ENCODE data around the gene SYT11.

SYT11 gene

GRCh38 chr1:155835548-155835947, 23.8 kb upstream of the SYT11 start:
- Histone ChIP-seq H3K9ac (ENCODE audit: low read depth in 1 of 2, low read length in 2 of 2) (no peak overlapping the region), H3K27ac (ENCODE audit: low read depth, low read length) (no peak overlapping the region)

GRCh38 chr1:155840386-155840785, 19.0 kb upstream of the SYT11 start:
- Histone ChIP-seq H3K27ac (ENCODE audit: low read depth, low read length) (no peak overlapping the region), H3K27me3 (ENCODE audit: control insufficient read depth in 1 of 2, insufficient read depth in 2 of 2, low read length in 2 of 2) (no peaks in the 10 kb centered on the region), H3K9ac (ENCODE audit: low read depth in 1 of 2, low read length in 2 of 2) (no peak overlapping the region), H3K36me3 (ENCODE audit: control insufficient read depth in 1 of 2, insufficient read depth in 2 of 2, low read length in 2 of 2) (peaks cover 9 to 17% of the 10 kb centered on the region in 2 donors), H3K9me3 (ENCODE audit: control insufficient read depth in 1 of 2, low read length in 2 of 2) (no peaks in the 10 kb centered on the region), H3K4me1 (ENCODE audit: control insufficient read depth in 1 of 2, insufficient read depth in 2 of 2, low read length in 2 of 2) (peaks cover 10 to 16% of the 10 kb centered on the region in 2 donors), H3K4me3 (ENCODE audit: low read depth in 1 of 2, low read length in 2 of 2) (no peak overlapping the region)

More at GRCh38 chr1:155835548-155835947, 23.8 kb upstream of the SYT11 start:
- Histone ChIP-seq H3K4me3 (ENCODE audit: low read depth in 1 of 2, low read length in 2 of 2) (no peak overlapping the region), H3K27me3 (ENCODE audit: control insufficient read depth in 1 of 2, insufficient read depth in 2 of 2, low read length in 2 of 2) (no peaks in the 10 kb centered on the region), H3K36me3 (ENCODE audit: control insufficient read depth in 1 of 2, insufficient read depth in 2 of 2, low read length in 2 of 2) (peaks cover 0 to 3% of the 10 kb centered on the region in 2 donors), H3K9me3 (ENCODE audit: control insufficient read depth in 1 of 2, low read length in 2 of 2) (no peaks in the 10 kb centered on the region), H3K4me1 (ENCODE audit: control insufficient read depth in 1 of 2, insufficient read depth in 2 of 2, low read length in 2 of 2) (peaks cover 6 to 11% of the 10 kb centered on the region in 2 donors)

- Histone ChIP-seq H3K4me1 (ENCODE audit: control insufficient read depth in 1 of 2, insufficient read depth in 2 of 2, low read length in 2 of 2) (peaks cover 7 to 10% of the 10 kb centered on the region in 2 donors), H3K4me3 (ENCODE audit: low read depth in 1 of 2, low read length in 2 of 2) (no peak overlapping the region), H3K9ac (ENCODE audit: low read depth in 1 of 2, low read length in 2 of 2) (no peak overlapping the region), H3K27me3 (ENCODE audit: control insufficient read depth in 1 of 2, insufficient read depth in 2 of 2, low read length in 2 of 2) (no peaks in the 10 kb centered on the region), H3K36me3 (ENCODE audit: control insufficient read depth in 1 of 2, insufficient read depth in 2 of 2, low read length in 2 of 2) (peaks cover 13 to 19% of the 10 kb centered on the region in 2 donors), H3K9me3 (ENCODE audit: control insufficient read depth in 1 of 2, low read length in 2 of 2) (no peaks in the 10 kb centered on the region), H3K27ac (ENCODE audit: low read depth, low read length) (no peak overlapping the region)
These were observed 14.4 kb upstream of the SYT11 start for GRCh38 chr1:155844860-155845421.

- Histone ChIP-seq H3K4me1 (ENCODE audit: control insufficient read depth in 1 of 2, insufficient read depth in 2 of 2, low read length in 2 of 2) (no peaks in the 10 kb centered on the region), H3K27me3 (ENCODE audit: control insufficient read depth in 1 of 2, insufficient read depth in 2 of 2, low read length in 2 of 2) (no peaks in the 10 kb centered on the region), H3K9ac (ENCODE audit: low read depth in 1 of 2, low read length in 2 of 2) (no peak overlapping the region), H3K36me3 (ENCODE audit: control insufficient read depth in 1 of 2, insufficient read depth in 2 of 2, low read length in 2 of 2) (peaks cover 17 to 38% of the 10 kb centered on the region in 2 donors), H3K4me3 (ENCODE audit: low read depth in 1 of 2, low read length in 2 of 2) (no peak overlapping the region), H3K9me3 (ENCODE audit: control insufficient read depth in 1 of 2, low read length in 2 of 2) (no peaks in the 10 kb centered on the region), H3K27ac (ENCODE audit: low read depth, low read length) (no peak overlapping the region)
These were observed 11.4 kb upstream of the SYT11 start for GRCh38 chr1:155847823-155848529.

- Histone ChIP-seq H3K4me1 (ENCODE audit: control insufficient read depth in 1 of 2, insufficient read depth in 2 of 2, low read length in 2 of 2) (no peaks in the 10 kb centered on the region), H3K36me3 (ENCODE audit: control insufficient read depth in 1 of 2, insufficient read depth in 2 of 2, low read length in 2 of 2) (peaks cover 20 to 40% of the 10 kb centered on the region in 2 donors), H3K9me3 (ENCODE audit: control insufficient read depth in 1 of 2, low read length in 2 of 2) (no peaks in the 10 kb centered on the region), H3K4me3 (ENCODE audit: low read depth in 1 of 2, low read length in 2 of 2) (no peak overlapping the region), H3K27me3 (ENCODE audit: control insufficient read depth in 1 of 2, insufficient read depth in 2 of 2, low read length in 2 of 2) (no peaks in the 10 kb centered on the region), H3K27ac (ENCODE audit: low read depth, low read length) (no peak overlapping the region), H3K9ac (ENCODE audit: low read depth in 1 of 2, low read length in 2 of 2) (no peak overlapping the region)
These were observed 9.0 kb upstream of the SYT11 start for GRCh38 chr1:155850345-155850744.

- H3K27me3 ChIP-seq (ENCODE audit: control insufficient read depth in 1 of 2, insufficient read depth in 2 of 2, low read length in 2 of 2): peaks cover 1 to 13% of the 10 kb centered on the region in 2 donors
- peak overlapping the region; percentile 71 for H3K27ac ChIP-seq (ENCODE audit: low read depth, low read length)
- peaks cover 19 to 28% of the 10 kb centered on the region in 2 donors for H3K36me3 ChIP-seq (ENCODE audit: control insufficient read depth in 1 of 2, insufficient read depth in 2 of 2, low read length in 2 of 2)
These were observed 3.0 kb upstream of the SYT11 start for GRCh38 chr1:155856257-155856974.

GRCh38 chr1:155856975-155857930, 2.1 kb upstream of the SYT11 start, which contains the start of gene GON4L:
Gene GON4L (minus strand): TSS chr1:155857214. CDS start chr1:155853780, 3,434 bp downstream.
- H3K36me3 ChIP-seq (ENCODE audit: control insufficient read depth in 1 of 2, insufficient read depth in 2 of 2, low read length in 2 of 2): peaks cover 16 to 20% of the 10 kb centered on the region in 2 donors
- no peaks in the 10 kb centered on the region for H3K9me3 ChIP-seq (ENCODE audit: control insufficient read depth in 1 of 2, low read length in 2 of 2)
- H3K27me3 ChIP-seq (ENCODE audit: control insufficient read depth in 1 of 2, insufficient read depth in 2 of 2, low read length in 2 of 2): peaks cover 3 to 13% of the 10 kb centered on the region in 2 donors
- peak within 1 kb of the TSS; percentile 92 to 97 for H3K4me3 ChIP-seq (ENCODE audit: low read depth in 1 of 2, low read length in 2 of 2)
- H3K9ac ChIP-seq (ENCODE audit: low read depth in 1 of 2, low read length in 2 of 2): peak within 1 kb of the TSS; percentile 81 to 94
- peak within 1 kb of the TSS; percentile 71 for H3K27ac ChIP-seq (ENCODE audit: low read depth, low read length)
- peaks cover 18 to 22% of the 10 kb centered on the region in 2 donors for H3K4me1 ChIP-seq (ENCODE audit: control insufficient read depth in 1 of 2, insufficient read depth in 2 of 2, low read length in 2 of 2)

More at GRCh38 chr1:155856257-155856974, 3.0 kb upstream of the SYT11 start:
- Histone ChIP-seq H3K9me3 (ENCODE audit: control insufficient read depth in 1 of 2, low read length in 2 of 2) (no peaks in the 10 kb centered on the region), H3K4me3 (ENCODE audit: low read depth in 1 of 2, low read length in 2 of 2) (peak overlapping the region; percentile 92 to 97), H3K4me1 (ENCODE audit: control insufficient read depth in 1 of 2, insufficient read depth in 2 of 2, low read length in 2 of 2) (peaks cover 18 to 22% of the 10 kb centered on the region in 2 donors), H3K9ac (ENCODE audit: low read depth in 1 of 2, low read length in 2 of 2) (peak overlapping the region; percentile 81 to 94)

DNA sequence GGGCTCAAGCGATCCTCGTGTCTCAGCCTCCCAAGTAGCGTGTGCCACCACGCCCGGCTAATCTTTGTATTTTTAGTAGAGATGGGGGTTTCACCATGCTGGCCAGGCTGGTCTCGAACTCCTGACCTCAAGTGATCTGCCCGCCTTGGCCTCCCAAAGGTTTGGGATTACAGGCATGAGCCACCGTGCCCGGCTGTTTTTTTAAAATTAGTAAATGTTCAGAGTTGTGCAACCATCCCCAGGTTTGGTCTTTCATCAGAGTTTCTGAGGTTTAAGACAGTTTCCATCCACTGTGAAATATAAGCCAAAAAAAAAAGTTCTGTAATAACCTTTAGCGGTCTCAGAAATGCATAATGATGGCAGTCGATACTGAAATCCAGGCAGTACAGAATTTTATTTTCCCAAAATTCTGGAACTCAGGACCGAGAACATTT, 550 bp upstream of the SYT11 start:
- H3K4me3 ChIP-seq (ENCODE audit: low read depth in 1 of 2, low read length in 2 of 2): peak overlapping the region; percentile 45 to 78
- H3K27me3 ChIP-seq (ENCODE audit: control insufficient read depth in 1 of 2, insufficient read depth in 2 of 2, low read length in 2 of 2): peaks cover 3 to 13% of the 10 kb centered on the region in 2 donors
- H3K9ac ChIP-seq (ENCODE audit: low read depth in 1 of 2, low read length in 2 of 2): peak overlapping the region; percentile 53 to 72
- H3K27ac ChIP-seq (ENCODE audit: low read depth, low read length): peak overlapping the region; percentile 49
- no peaks in the 10 kb centered on the region for H3K9me3 ChIP-seq (ENCODE audit: control insufficient read depth in 1 of 2, low read length in 2 of 2)
- H3K36me3 ChIP-seq (ENCODE audit: control insufficient read depth in 1 of 2, insufficient read depth in 2 of 2, low read length in 2 of 2): peaks cover 8% of the 10 kb centered on the region in 2 donors
- peaks cover 18 to 22% of the 10 kb centered on the region in 2 donors for H3K4me1 ChIP-seq (ENCODE audit: control insufficient read depth in 1 of 2, insufficient read depth in 2 of 2, low read length in 2 of 2)

All from duodenal mucosa (tissue), 2 donors.